Measurements from ENCODE around the gene CCDC85C. TPM values are rescaled to one million over a fixed set of nuclear protein-coding genes. Genes with fewer than 3 reads are reported as not detected.

The CCDC85C gene
- polyA plus RNA-seq, 3 donors = 23.7 to 27.9 (median 25.4) TPM

DNA sequence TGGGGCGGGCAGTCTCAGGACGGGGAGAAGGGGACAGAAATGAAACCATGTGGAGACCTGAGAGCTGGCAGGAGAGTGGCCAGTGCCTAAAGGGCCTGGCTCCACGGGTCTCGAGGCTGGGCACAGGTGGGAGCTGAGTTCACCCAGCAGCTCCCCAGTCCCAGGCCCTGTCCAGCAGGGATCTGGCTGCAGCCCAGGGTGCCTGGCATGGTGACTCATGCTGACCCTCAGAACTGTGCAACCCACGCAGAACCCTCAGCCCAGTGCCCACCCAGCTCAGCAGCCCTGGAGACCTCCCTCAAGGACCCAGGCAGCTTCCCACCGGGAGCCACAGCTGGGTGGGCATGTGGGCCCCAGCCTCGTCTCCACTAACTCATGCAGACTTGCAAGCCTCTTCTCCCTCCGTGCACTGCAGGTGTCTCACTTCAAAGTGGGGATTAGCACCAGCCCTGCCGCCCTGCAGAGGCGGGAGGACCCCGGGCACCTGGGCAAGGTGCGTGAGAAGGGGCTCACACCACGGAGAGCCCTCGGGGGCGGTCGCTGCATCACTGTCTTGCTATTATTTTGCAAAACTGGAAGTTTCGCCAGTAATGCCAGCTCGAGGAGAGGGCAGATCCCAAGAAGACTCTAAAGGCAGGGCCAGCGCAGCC, 76.5 kb downstream of the CCDC85C start:
- no peak for DNase-seq (ENCODE audit: low read depth in 3 of 3, low spot score in 2 of 3)

DNA sequence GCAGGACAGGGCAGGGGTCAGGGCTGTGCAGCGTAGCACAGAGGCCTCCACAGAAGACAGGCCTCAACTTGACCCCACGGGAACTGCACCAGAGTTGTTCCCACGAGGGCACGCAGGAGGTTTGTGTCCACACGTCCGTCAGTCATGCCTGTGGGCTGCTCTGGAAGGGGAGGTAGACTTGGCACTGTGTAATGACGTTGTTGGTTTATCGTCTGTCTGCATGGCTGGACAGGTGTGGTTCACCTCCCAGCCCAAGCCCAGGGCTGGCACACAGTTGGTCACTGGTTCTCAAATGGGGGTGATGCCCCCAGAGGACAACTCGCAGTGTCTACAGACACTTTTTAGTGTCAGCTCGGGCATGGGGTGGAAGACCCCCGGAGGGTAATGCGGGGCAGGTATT, 77.0 kb downstream of the CCDC85C start:
- no peak for DNase-seq (ENCODE audit: low read depth in 3 of 3, low spot score in 2 of 3)

DNA sequence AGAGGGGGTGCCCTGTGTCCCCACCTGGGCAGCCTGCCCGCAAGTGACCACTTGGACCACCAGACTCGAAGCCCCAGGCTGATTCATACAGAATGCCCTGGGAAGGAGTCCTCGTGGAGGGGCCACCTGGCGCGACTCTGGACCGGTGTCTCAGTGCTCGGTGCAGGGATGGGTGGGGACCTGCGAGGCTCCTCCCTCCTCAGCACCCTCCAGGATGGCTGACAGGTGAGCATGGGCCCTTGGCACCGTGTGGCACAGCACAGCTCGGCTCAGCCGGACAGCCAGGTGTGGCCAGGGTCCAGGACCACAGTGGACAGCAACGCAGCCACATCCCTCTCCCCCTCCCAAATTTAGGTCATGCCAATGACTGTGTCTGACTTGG, 78.3 kb downstream of the CCDC85C start:
- DNase-seq (ENCODE audit: low read depth in 3 of 3, low spot score in 2 of 3) = no peak

DNA sequence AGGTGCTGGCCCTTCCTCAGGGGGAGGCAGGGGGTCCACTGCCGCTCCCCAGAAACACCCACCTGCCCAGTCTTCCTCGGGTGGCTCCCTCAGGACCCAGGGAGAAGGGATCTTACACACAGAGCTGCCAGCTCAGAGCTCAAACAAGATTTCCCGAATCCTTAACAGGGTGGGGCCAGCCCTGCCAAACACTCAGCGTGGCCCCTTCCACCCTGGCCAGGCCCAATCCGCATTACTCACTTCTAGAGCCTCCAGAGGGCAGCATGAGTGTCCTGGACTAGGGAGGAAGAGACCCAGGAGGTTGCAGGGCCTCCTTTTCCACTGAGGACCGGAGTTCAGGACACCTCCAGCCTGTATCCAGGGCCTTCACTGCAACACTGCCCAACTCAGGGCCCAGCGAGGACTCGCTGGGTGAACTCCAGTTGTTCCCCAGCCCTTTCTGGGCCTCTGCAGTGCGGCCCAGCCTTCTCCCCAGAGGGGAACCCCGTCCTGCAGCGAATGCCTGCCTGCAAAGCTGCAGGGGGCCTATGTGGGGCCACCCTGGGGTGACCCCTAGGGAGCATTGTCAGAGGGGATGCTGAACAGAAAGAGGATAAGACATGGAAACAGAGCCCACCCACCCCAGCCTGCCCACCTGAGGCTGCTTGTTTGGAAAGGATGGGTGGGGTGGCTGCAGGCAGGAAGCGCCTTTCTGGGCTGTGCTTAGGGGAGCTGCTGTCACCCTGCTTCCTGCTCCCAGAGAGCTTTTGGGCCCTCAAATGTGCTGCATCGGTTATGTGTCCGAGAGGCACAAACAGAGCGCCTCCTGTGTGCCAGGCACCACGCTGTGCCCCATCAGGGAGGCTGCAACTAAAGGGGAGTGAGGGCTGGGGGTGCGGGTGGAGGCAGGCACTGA, 79.0 kb downstream of the CCDC85C start:
- no peak for DNase-seq (ENCODE audit: low read depth in 3 of 3, low spot score in 2 of 3)

DNA sequence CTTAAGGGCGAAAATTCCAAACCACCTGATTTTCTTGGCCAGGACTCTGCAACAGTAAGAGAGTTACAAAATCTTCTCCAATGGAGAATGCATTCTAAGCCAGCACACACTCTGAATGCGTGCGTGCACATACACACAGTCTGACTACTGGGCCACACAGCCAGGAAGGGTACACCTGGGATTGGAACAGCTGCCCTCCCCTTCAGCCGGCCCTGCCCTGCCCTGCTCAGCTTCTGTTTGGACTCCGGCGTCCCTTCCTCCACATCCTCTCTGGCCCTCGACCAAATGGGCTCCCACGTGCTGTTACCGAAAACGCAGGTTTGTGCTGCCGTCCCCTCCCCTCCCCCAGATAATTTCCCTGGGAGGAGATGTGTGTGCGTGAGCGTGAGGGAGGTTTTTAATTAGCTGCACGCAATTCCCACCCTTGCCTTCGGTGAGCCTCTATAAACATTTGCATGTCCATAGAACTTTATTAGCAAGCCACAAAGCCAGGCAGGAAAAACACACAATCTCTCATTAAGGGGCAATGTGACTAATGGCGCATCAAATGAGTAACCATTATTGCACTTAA, 79.8 kb downstream of the CCDC85C start:
- DNase-seq (ENCODE audit: low read depth in 3 of 3, low spot score in 2 of 3) = no peak

DNA sequence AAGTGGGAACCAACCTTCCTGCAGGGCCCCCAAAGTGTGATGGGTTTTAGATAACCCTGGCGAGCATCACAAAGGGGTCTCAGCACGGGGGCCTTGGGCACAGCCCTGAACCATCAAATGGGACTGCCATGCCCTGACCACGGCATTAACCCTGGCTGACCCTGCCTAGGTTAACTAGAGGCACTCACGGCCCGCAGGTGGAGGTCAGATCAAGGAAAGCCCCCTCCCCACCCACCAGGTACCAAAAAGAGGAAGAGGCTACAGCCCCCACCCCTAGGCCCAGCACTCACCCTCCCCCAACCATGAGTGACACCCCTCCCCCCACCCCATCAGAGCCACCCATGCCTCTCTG, 80.3 kb downstream of the CCDC85C start:
- no peak for DNase-seq (ENCODE audit: low read depth in 3 of 3, low spot score in 2 of 3)

DNA sequence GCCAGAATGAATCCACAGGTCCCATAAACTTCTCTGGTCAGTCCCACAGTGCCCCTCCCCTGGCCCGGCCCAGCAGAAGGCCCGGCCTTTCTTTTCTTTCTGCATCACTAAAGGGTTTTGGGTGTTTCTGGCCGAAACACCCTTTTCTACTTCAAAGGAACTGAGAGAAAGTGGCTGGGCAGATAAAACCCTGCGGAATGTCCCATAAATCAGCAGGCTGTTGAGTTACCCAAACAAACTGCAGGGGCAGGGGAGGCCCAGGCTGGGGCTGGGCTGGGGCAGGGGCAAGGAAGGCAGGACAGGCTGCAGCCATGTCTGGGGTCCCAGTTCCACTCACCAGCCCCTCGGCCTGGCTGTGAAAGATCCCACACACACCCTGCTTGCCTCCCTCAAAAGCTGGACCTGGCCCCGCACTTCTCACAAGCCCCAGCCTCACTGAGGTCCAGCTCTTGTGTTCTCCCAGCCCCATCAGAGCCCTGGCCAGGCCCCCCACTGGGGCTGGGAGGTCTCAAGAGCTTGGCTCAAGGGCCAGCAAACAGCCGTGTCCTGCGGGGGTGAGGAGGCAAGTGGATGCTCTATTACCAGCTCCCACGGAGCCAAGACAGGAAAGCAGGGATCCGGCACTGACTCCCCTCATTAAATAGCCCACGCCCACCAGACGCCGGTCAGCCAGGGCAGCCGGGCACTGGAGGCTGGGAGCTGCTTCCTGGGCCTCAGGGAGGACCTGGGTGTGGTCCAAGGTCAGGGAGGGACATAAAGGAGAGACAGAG, 80.9 kb downstream of the CCDC85C start:
- no peak for DNase-seq (ENCODE audit: low read depth in 3 of 3, low spot score in 2 of 3)

DNA sequence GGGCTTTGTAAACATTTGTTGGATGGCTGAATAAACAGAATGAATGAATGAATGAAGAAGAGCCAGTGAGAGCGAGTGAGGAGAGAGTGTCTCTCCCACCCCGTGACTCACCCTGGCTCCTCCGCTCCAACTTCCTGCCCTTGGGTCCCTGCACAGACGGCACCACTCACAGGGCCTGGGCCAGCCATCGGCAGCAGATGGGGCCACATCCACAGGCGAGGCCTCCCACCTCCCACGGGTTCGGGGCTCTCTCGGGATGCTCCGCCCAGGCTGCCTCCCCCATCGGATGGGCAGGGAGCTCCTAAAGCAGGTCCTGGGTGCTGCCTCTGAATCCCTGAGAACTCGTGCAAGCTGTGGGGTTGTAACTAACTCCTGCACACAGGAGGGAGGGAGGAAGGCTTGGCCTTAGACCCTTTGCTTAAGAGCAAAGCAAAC, 81.5 kb downstream of the CCDC85C start:
- no peak for DNase-seq (ENCODE audit: low read depth in 3 of 3, low spot score in 2 of 3)

DNA sequence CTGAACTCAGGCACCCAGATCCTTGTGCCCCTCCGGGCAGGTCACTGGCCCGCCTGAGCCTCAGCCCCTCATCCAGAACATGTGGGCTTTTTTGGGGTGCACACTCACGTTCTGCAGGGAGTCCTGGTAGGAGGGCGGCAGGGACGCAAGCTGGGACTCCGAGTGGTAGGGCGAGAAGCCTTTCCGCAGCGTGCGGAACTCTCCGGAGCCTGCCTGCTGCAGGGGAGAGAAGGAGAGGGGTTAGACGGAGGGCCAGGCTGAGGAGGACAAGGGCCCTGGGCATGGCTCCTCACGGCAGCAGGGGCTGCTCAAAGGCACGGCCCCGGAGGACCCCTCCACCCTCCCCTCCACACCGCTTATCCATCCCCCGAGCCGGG, 82.0 kb downstream of the CCDC85C start:
- DNase-seq (ENCODE audit: low read depth in 3 of 3, low spot score in 2 of 3) = no peak

DNA sequence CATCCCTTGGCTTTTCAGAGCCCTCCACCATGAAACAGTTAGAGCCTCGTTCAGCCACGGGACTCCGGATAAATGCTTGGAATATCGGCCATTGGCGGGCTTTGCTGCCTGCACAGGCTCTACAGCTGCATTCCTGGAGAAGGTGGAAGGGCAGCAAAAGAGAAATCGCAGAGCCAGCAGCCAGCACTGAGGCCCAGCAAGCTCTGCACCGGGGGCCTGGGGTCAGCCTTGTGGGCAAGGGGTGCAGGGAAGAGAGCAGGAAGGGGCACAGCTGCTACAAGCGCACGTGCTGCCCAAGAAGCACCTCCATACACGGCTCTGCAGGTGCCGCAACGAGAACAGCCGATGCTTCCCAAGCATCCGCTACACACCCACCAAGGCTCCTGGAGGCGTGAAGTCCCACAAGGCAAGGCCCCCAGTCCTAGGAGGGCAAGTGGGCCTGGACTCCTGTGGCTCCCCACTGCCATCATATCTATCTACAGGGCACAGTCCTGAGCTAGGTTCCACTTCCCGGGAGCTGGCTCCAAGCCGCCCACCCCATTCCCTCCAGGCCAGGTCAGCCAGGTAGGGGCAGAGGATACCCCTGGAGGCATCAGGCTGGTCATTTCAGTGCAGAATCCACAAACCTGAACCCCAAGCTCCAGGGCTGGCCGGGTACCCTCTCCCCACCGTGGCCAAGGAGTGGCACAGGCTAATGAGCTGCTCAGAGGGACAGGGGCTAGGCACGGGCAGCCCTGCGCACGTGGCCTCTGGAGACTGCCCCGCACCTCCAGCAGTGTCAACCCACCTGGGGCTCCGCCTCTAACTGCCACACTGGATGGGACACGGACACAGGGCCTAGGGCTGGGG, 82.6 kb downstream of the CCDC85C start:
- no peak for DNase-seq (ENCODE audit: low read depth in 3 of 3, low spot score in 2 of 3)

DNA sequence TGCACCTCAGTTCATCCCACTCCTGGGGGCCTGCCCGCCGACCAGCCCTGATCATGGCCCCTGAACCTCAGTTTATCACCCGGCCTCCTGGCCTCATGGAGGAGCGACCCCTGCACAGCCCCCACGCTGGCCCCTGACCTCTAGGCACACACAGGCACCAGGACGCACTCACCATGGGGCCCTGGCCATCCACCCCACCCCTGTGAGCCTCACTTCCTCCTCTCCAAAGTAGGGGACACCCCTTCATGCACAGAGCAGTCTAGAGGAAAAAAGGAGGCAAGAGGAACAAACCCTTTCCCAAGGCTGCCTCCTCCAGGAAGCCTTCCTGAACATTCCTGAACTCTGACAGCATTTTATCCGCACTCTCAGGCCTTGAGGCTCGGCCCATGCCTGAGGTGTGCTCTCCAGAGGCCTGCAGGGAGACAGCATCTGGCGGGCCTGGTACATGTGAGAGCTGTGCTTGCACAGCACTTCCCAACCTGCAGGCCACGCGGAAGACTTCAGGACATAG, 83.4 kb downstream of the CCDC85C start:
- no peak for DNase-seq (ENCODE audit: low read depth in 3 of 3, low spot score in 2 of 3)

DNA sequence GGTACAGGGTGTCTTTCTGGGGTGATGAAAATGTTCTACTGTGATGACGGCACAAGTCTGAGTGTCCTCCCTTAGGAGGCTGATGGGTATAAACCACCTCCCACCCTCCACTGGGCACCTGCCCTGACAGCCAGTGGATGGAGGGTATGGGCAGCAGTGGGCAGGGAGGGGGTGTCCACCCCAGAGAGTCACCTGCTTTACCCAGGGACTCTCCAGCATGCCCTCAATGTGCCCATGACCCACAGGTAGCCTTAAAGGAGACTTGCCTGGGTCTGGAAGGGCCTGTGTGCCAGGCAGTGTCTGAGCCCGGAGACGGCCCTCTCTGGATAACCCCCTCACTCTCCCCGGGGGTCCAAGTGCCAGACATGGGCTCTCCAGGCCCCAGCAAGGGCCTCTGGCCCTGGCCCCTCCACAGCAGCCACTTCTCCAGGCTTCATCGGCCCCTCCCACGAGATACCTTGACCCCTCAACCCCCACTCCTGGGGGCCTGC, 84.0 kb downstream of the CCDC85C start:
- no peak for DNase-seq (ENCODE audit: low read depth in 3 of 3, low spot score in 2 of 3)

DNA sequence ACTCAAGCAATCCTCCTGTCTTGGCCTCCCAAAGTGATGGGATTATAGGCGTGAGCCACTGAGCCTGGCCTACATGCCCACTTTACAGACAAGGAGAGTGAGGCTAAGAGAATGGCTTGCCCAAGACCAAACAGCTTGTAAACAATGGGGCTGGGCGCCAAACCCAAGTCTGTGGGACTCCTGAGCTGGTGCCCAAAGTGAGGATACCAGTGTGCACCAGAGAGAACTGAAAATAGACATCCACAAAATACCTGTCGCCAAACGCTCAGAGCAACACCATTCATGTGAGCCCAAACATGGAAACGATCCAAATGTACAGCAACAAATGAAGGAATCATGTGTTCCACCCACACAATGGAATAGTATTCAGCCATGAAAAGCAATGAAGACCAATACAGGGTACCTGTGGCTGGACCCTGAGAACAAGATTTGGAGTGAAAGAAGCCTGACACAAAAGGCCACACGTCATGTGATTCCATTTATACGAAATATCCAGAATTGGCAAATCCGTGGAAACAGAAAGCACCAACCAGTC, 84.6 kb downstream of the CCDC85C start:
- DNase-seq (ENCODE audit: low read depth in 3 of 3, low spot score in 2 of 3) = no peak

DNA sequence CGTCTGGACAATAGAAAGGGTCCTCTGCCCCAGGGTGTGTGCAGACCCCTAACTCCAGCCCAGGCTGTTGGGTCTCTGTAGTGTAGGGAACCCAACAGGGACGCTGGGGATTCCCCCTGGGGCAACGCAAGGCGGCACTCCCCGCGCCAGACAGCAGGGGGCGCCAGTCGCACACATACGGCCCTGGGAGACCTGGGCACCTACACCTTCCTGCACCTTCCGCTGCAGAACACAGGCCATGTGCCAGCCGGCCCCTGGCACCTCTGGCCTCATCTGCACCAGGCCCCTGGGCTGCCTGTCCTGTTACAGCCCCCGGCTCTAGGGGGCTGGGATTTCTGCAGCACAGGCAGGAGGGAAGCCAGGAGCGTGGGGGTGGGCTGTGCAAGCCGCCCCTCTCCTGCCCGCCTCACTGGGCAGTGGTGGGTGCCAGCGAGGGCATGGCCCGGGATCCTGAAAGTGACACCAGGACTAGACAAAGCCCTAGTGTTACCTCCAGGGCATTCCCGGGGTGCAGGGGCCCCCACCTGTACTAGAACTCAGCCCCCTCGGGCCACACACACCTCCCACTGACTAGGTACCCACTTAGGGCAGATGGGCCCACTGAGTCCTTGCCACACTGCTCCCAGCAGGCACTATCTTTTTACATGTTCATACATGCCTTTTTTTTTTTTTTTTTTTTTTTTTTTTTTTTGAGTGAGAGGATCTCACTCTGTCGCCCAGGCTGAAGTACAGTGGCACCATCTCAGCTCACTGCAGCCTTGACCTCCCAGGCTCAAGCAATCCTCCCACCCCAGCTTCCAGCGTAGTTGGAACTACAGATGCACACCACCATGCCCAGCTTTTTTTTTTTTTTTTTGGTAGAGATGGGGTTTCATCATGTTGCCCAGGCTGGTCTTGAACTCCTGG, 85.3 kb downstream of the CCDC85C start:
- DNase-seq (ENCODE audit: low read depth in 3 of 3, low spot score in 2 of 3) = no peak

DNA sequence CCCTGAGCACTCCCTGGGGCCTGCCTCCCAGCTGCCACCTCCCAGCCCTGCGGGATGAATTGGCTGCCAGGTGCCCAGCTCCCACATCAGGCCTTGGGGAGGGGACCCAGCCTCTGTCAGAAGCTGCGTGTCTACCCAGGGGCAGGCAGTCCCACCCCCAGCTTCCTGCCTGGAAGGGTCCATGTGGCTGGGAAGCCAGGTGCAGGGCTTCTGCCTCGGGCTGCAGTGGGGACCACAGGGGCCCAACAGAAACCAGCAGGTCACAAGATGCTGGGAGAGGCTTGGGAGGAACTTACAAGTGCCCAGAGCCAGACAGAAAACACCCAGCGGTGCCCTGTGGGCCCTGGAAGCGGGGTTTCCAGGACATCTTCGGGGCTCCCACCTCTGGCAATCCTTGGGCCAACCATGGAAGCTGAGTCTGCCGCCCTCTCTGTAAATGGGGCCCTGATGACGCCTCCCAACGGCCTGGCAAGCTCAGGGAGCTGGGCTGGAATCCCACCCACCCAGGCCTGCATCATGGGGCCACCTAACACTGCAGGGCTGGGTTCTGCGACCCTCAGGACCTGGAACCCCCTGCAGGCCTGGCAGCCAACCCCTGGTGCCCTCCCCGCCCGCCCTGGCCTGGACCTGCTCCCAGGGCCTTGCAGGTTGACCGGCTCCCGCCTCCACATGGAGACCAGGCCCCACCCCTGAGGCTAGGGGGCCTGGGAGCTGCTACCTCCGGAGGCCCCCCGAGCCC, 86.2 kb downstream of the CCDC85C start:
- DNase-seq (ENCODE audit: low read depth in 3 of 3, low spot score in 2 of 3) = no peak

DNA sequence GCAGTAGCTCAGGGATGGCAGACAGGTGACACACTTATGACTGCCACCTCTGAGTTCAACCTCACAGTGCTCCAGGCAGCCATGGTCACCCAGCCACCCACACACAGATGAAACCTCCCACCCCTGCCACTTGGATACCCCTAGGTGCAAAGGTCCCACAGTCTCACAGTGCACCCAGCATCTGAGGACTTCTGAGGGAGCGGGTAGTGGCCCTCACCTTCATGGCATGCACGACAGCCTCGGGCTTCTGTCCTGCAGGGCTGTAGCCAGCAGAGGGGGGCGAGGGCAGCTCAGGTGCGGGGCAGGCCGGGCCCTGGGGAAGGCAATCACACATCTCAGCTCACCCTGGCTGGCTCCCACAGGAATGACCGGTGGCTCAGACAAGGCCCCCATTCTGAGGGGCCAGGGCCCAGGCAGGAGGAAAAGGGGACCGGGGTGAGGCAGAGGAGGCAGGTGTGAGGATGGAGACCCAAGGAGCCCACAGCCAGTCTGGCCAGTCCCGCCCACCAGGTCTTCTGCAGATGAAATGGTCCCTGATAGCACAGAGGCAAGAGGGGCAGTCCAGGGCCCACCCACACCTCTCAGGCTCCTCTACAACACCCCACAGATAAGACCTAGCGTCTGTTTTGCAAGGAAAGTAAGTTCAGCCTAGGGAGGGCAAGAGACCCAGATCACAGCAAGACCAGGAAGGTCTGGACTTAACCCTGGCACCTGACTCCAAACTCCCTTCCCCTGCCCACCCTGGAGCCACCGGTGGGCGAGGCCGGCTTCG, 87.0 kb downstream of the CCDC85C start:
- no peak for DNase-seq (ENCODE audit: low read depth in 3 of 3, low spot score in 2 of 3)

DNA sequence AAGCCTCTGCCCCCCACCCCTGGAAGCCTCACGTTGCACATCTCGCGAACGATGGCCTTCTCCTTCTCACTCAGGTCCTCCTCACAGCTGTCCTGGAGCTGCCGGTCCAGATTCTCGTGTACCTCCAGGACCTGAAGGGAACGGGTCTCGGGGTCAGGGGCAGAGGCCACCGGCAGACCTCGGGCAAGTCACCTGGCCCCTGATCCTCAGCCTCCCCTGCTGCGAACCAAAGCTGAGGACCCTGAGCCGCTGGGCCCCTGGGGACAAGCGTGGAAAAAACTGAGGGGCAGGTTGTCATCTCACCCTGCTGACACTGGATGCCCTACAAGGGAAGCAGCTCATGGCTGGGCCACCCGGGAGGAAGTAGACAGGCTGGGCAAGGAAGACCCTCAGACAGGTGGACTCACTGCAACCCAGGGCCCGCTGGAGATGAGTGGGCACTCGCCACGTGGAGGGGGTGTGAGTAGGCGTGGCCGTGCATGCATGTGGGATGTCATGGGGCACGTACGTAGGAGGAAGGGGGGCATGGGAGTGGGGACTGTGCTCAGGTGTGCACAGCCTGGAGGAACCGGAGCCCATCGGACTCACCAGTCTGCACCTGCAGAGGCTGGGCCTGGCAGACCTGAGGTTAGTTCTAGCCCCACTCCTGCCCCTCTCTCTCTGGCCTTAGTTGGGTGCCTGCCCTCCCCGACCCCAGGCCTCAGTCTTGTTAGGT, 87.7 kb downstream of the CCDC85C start:
- no peak for DNase-seq (ENCODE audit: low read depth in 3 of 3, low spot score in 2 of 3)

Measured in right renal cortex interstitium (tissue), 3 donors.